ENCODE measurements around the gene MAPK8IP2. TPM values are rescaled to one million over a fixed set of nuclear protein-coding genes. Genes with fewer than 3 reads are reported as not detected.

The MAPK8IP2 gene
- total and polyA plus RNA-seq, 2 donors from 2014 or later: 1.0 to 1.1 TPM

DNA sequence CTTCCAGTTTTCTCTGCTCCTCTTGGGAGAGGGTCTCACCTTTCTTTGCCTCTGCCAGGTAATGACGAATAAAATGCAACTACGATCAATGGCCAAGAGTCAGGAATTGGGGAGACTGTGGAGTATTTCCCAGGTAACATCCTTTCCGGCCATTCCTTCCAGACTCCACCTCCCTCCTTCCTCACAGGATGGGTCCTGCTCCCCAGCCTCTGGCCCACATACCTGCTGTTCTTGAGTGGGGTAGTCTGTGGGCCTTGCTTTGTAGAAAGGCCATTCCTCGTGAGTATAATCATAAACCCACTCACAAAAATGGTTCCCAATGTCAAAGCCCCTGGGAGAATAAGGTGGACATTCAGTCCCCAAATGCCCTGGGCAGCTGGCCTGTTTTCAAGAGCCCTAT is 20.8 kb upstream of the MAPK8IP2 start:
- Histone ChIP-seq H3K27ac (ENCODE audit: low read depth in 2 of 2, low read length in 2 of 2) (no peak overlapping the region), H3K27me3 (ENCODE audit: control insufficient read depth, insufficient read depth, low read length) (no peaks in the 10 kb centered on the region), H3K4me3 (ENCODE audit: low read length in 3 of 3) (no peak overlapping the region), H3K9ac (ENCODE audit: low read length in 3 of 3) (no peak overlapping the region), H3K9me3 (ENCODE audit: control insufficient read depth in 2 of 3, insufficient read depth in 1 of 3, low read length in 3 of 3) (no peaks in the 10 kb centered on the region), H3K36me3 (ENCODE audit: control insufficient read depth in 2 of 3, insufficient read depth in 3 of 3, low read length in 3 of 3) (peaks cover 0 to 4% (median 0%) of the 10 kb centered on the region in 3 donors), H3K4me1 (ENCODE audit: control insufficient read depth in 2 of 3, insufficient read depth in 2 of 3, low read depth in 1 of 3, low read length in 3 of 3) (peaks cover 0 to 21% (median 0%) of the 10 kb centered on the region in 3 donors)
- intact Hi-C loops (cut with DNase I): no loop called here
- DNase-seq (no peak), FAIRE-seq (no peak)
- TF ChIP-seq, protein P1, sequence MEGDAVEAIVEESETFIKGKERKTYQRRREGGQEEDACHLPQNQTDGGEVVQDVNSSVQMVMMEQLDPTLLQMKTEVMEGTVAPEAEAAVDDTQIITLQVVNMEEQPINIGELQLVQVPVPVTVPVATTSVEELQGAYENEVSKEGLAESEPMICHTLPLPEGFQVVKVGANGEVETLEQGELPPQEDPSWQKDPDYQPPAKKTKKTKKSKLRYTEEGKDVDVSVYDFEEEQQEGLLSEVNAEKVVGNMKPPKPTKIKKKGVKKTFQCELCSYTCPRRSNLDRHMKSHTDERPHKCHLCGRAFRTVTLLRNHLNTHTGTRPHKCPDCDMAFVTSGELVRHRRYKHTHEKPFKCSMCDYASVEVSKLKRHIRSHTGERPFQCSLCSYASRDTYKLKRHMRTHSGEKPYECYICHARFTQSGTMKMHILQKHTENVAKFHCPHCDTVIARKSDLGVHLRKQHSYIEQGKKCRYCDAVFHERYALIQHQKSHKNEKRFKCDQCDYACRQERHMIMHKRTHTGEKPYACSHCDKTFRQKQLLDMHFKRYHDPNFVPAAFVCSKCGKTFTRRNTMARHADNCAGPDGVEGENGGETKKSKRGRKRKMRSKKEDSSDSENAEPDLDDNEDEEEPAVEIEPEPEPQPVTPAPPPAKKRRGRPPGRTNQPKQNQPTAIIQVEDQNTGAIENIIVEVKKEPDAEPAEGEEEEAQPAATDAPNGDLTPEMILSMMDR (IDR thresholded peaks at IDR 0.05; ENCODE audit: borderline replicate concordance, extremely low read depth, insufficient read depth): no peak

DNA sequence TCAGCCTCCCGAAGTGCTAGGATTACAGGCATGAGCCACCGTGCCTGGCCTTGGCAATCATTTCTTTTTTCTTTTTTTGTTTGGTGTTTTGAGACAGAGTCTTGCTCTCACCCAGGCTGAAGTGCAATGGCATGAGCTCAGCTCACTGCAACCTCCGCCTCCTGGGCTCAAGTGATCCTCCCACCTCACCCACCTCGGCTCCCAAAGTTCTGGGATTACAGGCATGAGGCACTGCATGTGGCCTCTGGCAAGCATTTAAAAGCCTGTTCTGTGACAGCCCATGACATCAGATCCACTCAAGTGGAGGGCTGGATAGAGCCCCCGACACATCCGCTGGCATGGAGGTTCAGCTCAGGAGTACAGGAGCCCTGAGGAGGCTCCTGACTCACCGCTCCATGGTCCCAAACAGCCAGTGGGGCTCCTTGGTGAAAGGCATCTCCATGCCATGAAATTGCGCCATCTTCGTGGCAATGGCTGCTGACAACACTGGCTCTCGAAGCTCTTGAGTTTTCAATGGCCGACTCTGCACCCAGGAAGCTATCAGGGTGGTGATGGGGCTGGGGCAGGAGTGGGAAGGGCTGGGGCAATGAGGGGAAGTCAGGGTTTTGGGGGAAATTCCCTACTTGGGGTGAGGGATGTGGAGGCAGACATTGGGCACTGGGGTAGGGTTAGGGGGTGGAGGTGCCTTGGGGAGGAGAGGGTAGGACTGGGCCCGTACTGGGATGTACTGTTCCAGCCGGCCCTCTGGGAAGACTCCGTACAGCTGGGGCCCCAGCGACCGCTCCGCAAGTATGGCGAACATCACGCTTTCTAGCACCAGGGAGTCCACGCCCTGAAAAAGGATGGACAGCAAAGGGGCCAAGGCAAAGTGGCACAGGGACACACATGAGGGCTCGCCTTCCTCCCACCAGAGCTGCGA is 19.3 kb upstream of the MAPK8IP2 start:
- Histone ChIP-seq H3K36me3 (ENCODE audit: control insufficient read depth in 2 of 3, insufficient read depth in 3 of 3, low read length in 3 of 3) (peaks cover 0 to 4% (median 0%) of the 10 kb centered on the region in 3 donors), H3K9me3 (ENCODE audit: control insufficient read depth in 2 of 3, insufficient read depth in 1 of 3, low read length in 3 of 3) (no peaks in the 10 kb centered on the region), H3K4me1 (ENCODE audit: control insufficient read depth in 2 of 3, insufficient read depth in 2 of 3, low read depth in 1 of 3, low read length in 3 of 3) (peaks cover 0 to 21% (median 0%) of the 10 kb centered on the region in 3 donors), H3K4me3 (ENCODE audit: low read length in 3 of 3) (peak overlapping the region; percentile 65 to 83 (median 83)), H3K9ac (ENCODE audit: low read length in 3 of 3) (peak overlapping the region in 2 of 3 donors; percentile 75 to 93), H3K27ac (ENCODE audit: low read depth in 2 of 2, low read length in 2 of 2) (peak overlapping the region in 1 of 2 donors; percentile 57), H3K27me3 (ENCODE audit: control insufficient read depth, insufficient read depth, low read length) (no peaks in the 10 kb centered on the region)
- FAIRE-seq: no peak
- TF ChIP-seq, protein P1 (IDR thresholded peaks at IDR 0.05; ENCODE audit: borderline replicate concordance, extremely low read depth, insufficient read depth): no peak
- intact Hi-C loops (cut with DNase I): no loop called here
- DNase-seq: no peak

DNA sequence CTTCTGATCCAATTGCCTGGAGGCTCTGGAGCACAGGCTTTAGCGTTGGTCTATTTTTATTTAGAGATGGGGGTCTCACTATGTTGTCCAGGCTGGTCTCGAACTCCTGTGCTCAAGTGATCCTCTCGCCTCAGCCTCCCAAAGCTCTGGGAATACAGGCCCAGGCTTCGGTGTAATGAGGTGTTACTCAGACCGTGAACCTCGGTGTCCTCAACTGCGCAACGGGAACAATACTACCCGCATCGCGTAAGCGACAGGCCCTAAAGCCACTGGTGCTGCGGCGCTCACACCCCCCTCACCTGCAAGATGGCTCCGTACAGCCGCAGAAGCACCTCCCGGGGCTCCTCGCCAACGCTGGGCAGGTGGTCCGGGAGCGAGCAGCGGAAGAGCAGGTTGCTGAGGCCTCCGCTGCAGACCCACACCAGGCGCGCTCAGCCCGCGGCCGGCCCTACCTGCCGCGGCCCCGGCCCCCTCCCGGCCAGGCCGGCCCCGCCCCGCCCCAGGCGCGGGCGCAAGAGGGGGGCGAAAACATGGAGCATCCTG is 18.6 kb upstream of the MAPK8IP2 start:
- Histone ChIP-seq H3K27ac (ENCODE audit: low read depth in 2 of 2, low read length in 2 of 2) (peak overlapping the region; percentile 94 to 99), H3K4me1 (ENCODE audit: control insufficient read depth in 2 of 3, insufficient read depth in 2 of 3, low read depth in 1 of 3, low read length in 3 of 3) (peaks cover 0 to 21% (median 0%) of the 10 kb centered on the region in 3 donors), H3K9ac (ENCODE audit: low read length in 3 of 3) (peak overlapping the region; percentile 43 to 93 (median 75)), H3K27me3 (ENCODE audit: control insufficient read depth, insufficient read depth, low read length) (no peaks in the 10 kb centered on the region), H3K36me3 (ENCODE audit: control insufficient read depth in 2 of 3, insufficient read depth in 3 of 3, low read length in 3 of 3) (peaks cover 0 to 4% (median 0%) of the 10 kb centered on the region in 3 donors), H3K4me3 (ENCODE audit: low read length in 3 of 3) (peak overlapping the region; percentile 65 to 83 (median 83)), H3K9me3 (ENCODE audit: control insufficient read depth in 2 of 3, insufficient read depth in 1 of 3, low read length in 3 of 3) (no peaks in the 10 kb centered on the region)
- intact Hi-C loops (cut with DNase I): no loop called here
- TF ChIP-seq, protein P1 (IDR thresholded peaks at IDR 0.05; ENCODE audit: borderline replicate concordance, extremely low read depth, insufficient read depth): no peak
- DNase-seq (peak in 2 of 5 donors; percentile 30 to 86), FAIRE-seq (no peak)

Measured in kidney (tissue), 14 donors.